Thyroid gland (tissue), 4 donors: ENCODE data around the gene CACTIN.
"Not testable (repeated sequence)": the region's sequence is repeated elsewhere in the genome, so short reads cannot be mapped to it uniquely, and the experiment has no call there.

Source experiments
- CTCF ChIP-seq, 6 experiments: fragments of 200-600 bp in 3 of 6; fragments of 450-650 bp in 3 of 6; sonication (generic) in 3 of 6; IDR thresholded peaks; one replicate each; pipeline ENCODE4 v1.5.1; 2016 to 2019; ENCODE audit warnings: antibody characterized with exemption in 6 of 6, mild to moderate bottlenecking in 2 of 6, inconsistent platforms in 1 of 6, moderate library complexity in 1 of 6
- POLR2A ChIP-seq, 2 donors: fragments of 450-650 bp; IDR thresholded peaks; one replicate each; pipeline ENCODE4 v1.6.1; 2017; ENCODE audit warnings: antibody characterized with exemption in 2 of 2, mild to moderate bottlenecking in 2 of 2, moderate library complexity in 1 of 2

- not testable (repeated sequence) for TF ChIP-seq CTCF, POLR2A (IDR thresholded peaks at IDR 0.05)
Observed at GRCh38 chr19:3647102-3647501, 20.5 kb upstream of the CACTIN start.
